Stomach (tissue), 9 donors: ENCODE measurements around the gene ZPBP2. TPM values are rescaled to one million over a fixed set of nuclear protein-coding genes. Genes with fewer than 3 reads are reported as not detected.

Experiments used
- DNase-seq, 2 donors: peaks; one replicate each; pipeline versions ENCODE4 v3.0.0 to v3.0.0-alpha.2; 2013 to 2019
- H3K27ac ChIP-seq, 5 donors: fragments of 200-600 bp in 4 of 5; sonication (generic) in 4 of 5; one replicate each; pipeline ENCODE4 v1.5.1; 2013 to 2019; ENCODE audit warnings: mild to moderate bottlenecking in 1 of 5, moderate library complexity in 1 of 5
- H3K27me3 ChIP-seq, 3 donors: fragments of 200-600 bp; sonication (generic); one replicate each; pipeline ENCODE4 v1.5.1; 2017 to 2019; ENCODE audit warnings: mixed run types in 1 of 3
- H3K36me3 ChIP-seq, 4 donors: fragments of 200-600 bp; sonication (generic); 1 replicate in 3 of 4; 2 replicates in 1 of 4; pipeline ENCODE4 v1.5.1; 2016 to 2019
- H3K4me1 ChIP-seq, 4 donors: fragments of 200-600 bp; sonication (generic); one replicate each; pipeline ENCODE4 v1.5.1; 2016 to 2019
- H3K4me3 ChIP-seq, 4 donors: fragments of 200-600 bp; sonication (generic) in 3 of 4; one replicate each; pipeline ENCODE4 v1.5.1; 2016 to 2019; ENCODE audit warnings: mild to moderate bottlenecking in 1 of 4
- H3K9me3 ChIP-seq, 4 donors: fragments of 200-600 bp; sonication (generic); one replicate each; pipeline ENCODE4 v1.5.1; 2016 to 2019
- CTCF ChIP-seq, 7 experiments: fragments of 450-650 bp in 4 of 7; fragments of 200-600 bp in 3 of 7; sonication (generic) in 3 of 7; IDR thresholded peaks; one replicate each; pipeline ENCODE4 v1.5.1; 2016 to 2019; ENCODE audit warnings: antibody characterized with exemption in 7 of 7, control low read depth in 2 of 7, mild to moderate bottlenecking in 1 of 7
- EP300 ChIP-seq: sonication (generic); formaldehyde crosslinking; IDR thresholded peaks from one replicate; pipeline ENCODE4 v1.6.1; 2017; ENCODE audit warnings: antibody characterized with exemption
- POLR2A ChIP-seq, 4 donors: fragments of 450-650 bp; IDR thresholded peaks; one replicate each; pipeline ENCODE4 v1.6.1; 2016; ENCODE audit warnings: antibody characterized with exemption in 4 of 4, control low read depth in 2 of 4, mild to moderate bottlenecking in 1 of 4, moderate library complexity in 1 of 4
- POLR2AphosphoS5 ChIP-seq, 3 donors: sonication (generic); formaldehyde crosslinking; IDR thresholded peaks; one replicate each; pipeline ENCODE4 v1.6.1; 2016; ENCODE audit warnings: antibody characterized with exemption in 3 of 3
- WGBS, 5 donors: extraction: QIAGEN DNeasy Blood & Tissue Kit in 3 of 5; methylation state at CpG; one replicate each; pipeline versions ENCODE4 v1.1.5 to v1.1.7; 2013 to 2018; 5-methylcytosine and 5-hydroxymethylcytosine counted together
- intact Hi-C: fragments of 100-400 bp; cut with DNase I; formaldehyde crosslinking; loops from one replicate; pipeline ENCODE4 v1.15.1; 2023; ENCODE audit warnings: low total_unique reads
- polyA plus RNA-seq, 3 donors: library from polyadenylated mRNA; stranded (reverse); fragments of 200-250 nt; gene quantifications; one replicate each; pipeline ENCODE4 v1.2.3, GENCODE V29; 2013
- total RNA-seq, 5 donors: library from RNA; depleted of rRNA; stranded (reverse); fragments of >200 nt; gene quantifications; one replicate each; pipeline versions ENCODE4 v1.1.0 to v1.2.3, GENCODE V29; 2014 to 2016
- donor health status: healthy with polysubstance abuse.
- donor health status: Bipolar disorder and iron deficiency.
- donor health status: healthy.

ZPBP2 gene
- total and polyA plus RNA-seq, 8 donors = not detected

- intact Hi-C loops = no loop called here
- Histone ChIP-seq H3K27me3 (no peaks in the 10 kb centered on the region), H3K4me3 (no peak overlapping the region), H3K9me3 (no peaks in the 10 kb centered on the region), H3K4me1 (peaks cover 2 to 23% (median 8%) of the 10 kb centered on the region in 4 donors), H3K36me3 (peaks cover 33 to 62% (median 58%) of the 10 kb centered on the region in 4 donors), H3K27ac (peak overlapping the region in 2 of 5 donors; percentile 76 to 83)
- DNase-seq = no peak
- 93 to 96% (median 95%) methylated on average over 8 to 9 of the region's 9 CpGs for WGBS, 5 donors
- TF ChIP-seq EP300 = no peak
- no peak for TF ChIP-seq CTCF (IDR thresholded peaks at IDR 0.05)
- TF ChIP-seq POLR2A (IDR thresholded peaks at IDR 0.05) = no peak
Observed at GRCh38 chr17:39919087-39919683, 51.2 kb downstream of the ZPBP2 start.

- H3K27ac ChIP-seq = peak overlapping the region in 1 of 5 donors; percentile 43
- 55 to 70% (median 67%) methylated on average over 16 to 19 of the region's 19 CpGs for whole genome bisulfite sequencing, 5 donors
- TF ChIP-seq EP300 (no peak), CTCF (IDR thresholded peaks at IDR 0.05) (no peak), POLR2AphosphoS5 (IDR thresholded peaks at IDR 0.05) (no peak), POLR2A (IDR thresholded peaks at IDR 0.05) (no peak)
- H3K4me1 ChIP-seq = peaks cover 13 to 36% (median 21%) of the 10 kb centered on the region in 4 donors
- H3K9me3 ChIP-seq = no peaks in the 10 kb centered on the region
- no peaks in the 10 kb centered on the region for H3K27me3 ChIP-seq
- H3K36me3 ChIP-seq = peaks cover 33 to 63% (median 57%) of the 10 kb centered on the region in 4 donors
- DNase-seq = peak in 1 of 2 donors; percentile 63
- intact Hi-C loops = no loop called here
- H3K4me3 ChIP-seq = no peak overlapping the region
Observed at GRCh38 chr17:39920218-39921210, 52.5 kb downstream of the ZPBP2 start.

GRCh38 chr17:39921323-39921722 is 53.3 kb downstream of the ZPBP2 start:
- H3K4me1 ChIP-seq = peaks cover 19 to 44% (median 29%) of the 10 kb centered on the region in 4 donors
- intact Hi-C loops = no loop called here
- peak overlapping the region in 1 of 5 donors; percentile 43 for H3K27ac ChIP-seq
- no peak overlapping the region for H3K4me3 ChIP-seq
- H3K9me3 ChIP-seq = no peaks in the 10 kb centered on the region
- WGBS, 5 donors = 55 to 80% (median 63%) methylated on average over 5 of the region's 5 CpGs
- TF ChIP-seq POLR2AphosphoS5 (IDR thresholded peaks at IDR 0.05) (no peak), POLR2A (IDR thresholded peaks at IDR 0.05) (no peak), CTCF (IDR thresholded peaks at IDR 0.05) (no peak), EP300 (no peak)
- peak in 1 of 2 donors; percentile 36 for DNase-seq
- peaks cover 33 to 63% (median 57%) of the 10 kb centered on the region in 4 donors for H3K36me3 ChIP-seq
- no peaks in the 10 kb centered on the region for H3K27me3 ChIP-seq

GRCh38 chr17:39922006-39922405 is 54.0 kb downstream of the ZPBP2 start:
- WGBS, 5 donors = 82 to 86% (median 83%) methylated on average over 6 of the region's 6 CpGs

More at GRCh38 chr17:39922006-39922405, 54.0 kb downstream of the ZPBP2 start:
- peaks cover 33 to 63% (median 54%) of the 10 kb centered on the region in 4 donors for H3K36me3 ChIP-seq
- H3K27ac ChIP-seq = peak overlapping the region in 1 of 5 donors; percentile 17
- H3K27me3 ChIP-seq = no peaks in the 10 kb centered on the region
- TF ChIP-seq POLR2AphosphoS5 (IDR thresholded peaks at IDR 0.05) (no peak), EP300 (no peak), CTCF (IDR thresholded peaks at IDR 0.05) (no peak), POLR2A (IDR thresholded peaks at IDR 0.05) (no peak)
- H3K4me3 ChIP-seq = no peak overlapping the region
- H3K4me1 ChIP-seq = peaks cover 24 to 51% (median 36%) of the 10 kb centered on the region in 4 donors
- intact Hi-C loops = no loop called here
- H3K9me3 ChIP-seq = no peaks in the 10 kb centered on the region
- DNase-seq = no peak
